Ammon's horn (tissue), 1 donor: ENCODE results near the gene NUP214.
"Not testable (repeated sequence)": the region's sequence is repeated elsewhere in the genome, so short reads cannot be mapped to it uniquely, and the experiment has no call there.

Experiments used
- DNase-seq: peaks from one replicate; pipeline ENCODE4 v3.0.0-alpha.2; 2016; ENCODE audit warnings: low spot score

NUP214 gene

DNA sequence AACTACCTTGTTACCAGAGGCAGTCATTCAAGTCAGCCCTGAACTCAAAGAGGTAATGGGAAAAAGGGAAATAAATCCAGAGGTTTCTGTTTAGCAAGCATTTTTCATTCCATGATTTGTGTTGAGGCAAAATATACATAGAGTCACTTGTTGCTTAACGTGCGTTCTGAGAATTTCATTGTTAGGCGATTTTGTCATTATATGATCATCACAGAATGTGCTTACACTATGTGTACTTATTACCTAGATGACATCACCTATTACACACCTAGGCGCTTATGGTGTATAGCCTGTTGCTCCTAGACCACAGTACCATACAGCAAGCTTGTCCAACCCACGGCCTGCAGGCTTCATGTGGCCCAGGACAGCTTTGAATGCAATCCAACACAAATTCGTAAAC, 36.2 kb downstream of the NUP214 start:
- no peak for DNase-seq

DNA sequence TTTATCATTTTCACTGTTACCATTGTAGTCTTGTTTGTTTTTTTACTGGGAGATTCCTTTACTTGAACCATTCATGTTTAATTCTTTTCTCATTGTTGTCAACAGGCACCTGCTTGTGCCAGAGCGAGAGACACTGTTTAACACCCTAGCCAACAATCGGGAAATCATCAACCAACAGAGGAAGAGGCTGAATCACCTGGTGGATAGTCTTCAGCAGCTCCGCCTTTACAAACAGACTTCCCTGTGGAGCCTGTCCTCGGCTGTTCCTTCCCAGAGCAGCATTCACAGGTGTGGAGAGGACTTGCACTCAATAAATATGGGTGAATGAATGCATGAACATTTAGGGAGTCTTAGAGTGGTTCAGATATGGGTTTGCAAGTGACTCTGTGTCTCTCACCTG, 37.5 kb downstream of the NUP214 start:
- no peak for DNase-seq

DNA sequence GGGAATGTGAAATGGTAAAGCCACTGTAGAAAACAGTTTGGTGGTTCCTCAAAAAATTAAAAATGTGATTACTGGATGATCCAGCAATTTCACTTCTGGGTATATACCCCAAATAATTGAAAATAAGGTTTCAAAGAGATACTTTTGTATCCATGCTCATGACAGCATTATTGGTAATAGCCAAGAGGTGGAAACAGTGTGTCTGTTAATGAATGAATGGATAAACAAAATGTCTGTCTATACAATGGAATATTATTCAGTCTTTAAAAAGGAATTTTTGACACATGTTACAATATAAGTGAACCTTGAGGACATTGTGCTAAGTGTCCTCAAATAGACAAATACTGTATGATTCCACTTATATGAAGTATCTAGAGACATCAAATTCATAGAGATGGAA, 40.1 kb downstream of the NUP214 start:
- DNase-seq, result no peak

GRCh38 chr9:131167146-131167692, 41.8 kb downstream of the NUP214 start:
- peak; percentile 57 for DNase-seq

DNA sequence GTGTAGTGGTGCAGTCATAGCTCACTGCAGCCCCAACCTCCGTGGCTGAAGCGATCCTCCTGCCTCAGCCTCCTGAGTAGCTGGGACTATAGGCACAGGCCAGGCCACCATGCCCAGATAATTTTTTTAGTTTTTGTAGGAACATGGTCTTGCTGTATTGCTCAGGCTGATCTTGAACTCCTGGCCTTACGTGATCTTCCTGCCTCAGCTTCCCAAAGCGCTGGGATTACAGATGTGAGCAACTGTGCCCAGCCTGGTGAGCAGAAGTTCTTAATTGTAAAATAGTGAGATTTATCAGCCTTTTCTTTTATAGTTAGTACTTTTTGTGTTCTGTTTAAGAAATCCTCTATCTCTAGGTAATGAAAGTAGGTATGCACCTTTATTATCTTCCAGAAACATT, 42.5 kb downstream of the NUP214 start:
- no peak for DNase-seq

- no peak for DNase-seq
Observed at GRCh38 chr9:131169563-131170240, 44.3 kb downstream of the NUP214 start.

DNA sequence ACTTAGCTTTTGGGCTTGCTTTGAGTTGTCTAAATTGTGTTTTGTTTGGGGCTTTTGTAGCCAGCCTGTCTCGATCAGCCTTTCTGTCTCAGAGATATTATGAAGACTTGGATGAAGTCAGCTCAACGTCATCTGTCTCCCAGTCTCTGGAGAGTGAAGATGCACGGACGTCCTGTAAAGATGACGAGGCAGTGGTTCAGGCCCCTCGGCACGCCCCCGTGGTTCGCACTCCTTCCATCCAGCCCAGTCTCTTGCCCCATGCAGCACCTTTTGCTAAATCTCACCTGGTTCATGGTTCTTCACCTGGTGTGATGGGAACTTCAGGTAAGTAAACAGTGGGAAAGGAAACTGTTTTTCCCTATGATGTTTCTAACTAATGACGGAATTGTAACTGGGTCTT, 48.6 kb downstream of the NUP214 start:
- DNase-seq, result no peak

DNA sequence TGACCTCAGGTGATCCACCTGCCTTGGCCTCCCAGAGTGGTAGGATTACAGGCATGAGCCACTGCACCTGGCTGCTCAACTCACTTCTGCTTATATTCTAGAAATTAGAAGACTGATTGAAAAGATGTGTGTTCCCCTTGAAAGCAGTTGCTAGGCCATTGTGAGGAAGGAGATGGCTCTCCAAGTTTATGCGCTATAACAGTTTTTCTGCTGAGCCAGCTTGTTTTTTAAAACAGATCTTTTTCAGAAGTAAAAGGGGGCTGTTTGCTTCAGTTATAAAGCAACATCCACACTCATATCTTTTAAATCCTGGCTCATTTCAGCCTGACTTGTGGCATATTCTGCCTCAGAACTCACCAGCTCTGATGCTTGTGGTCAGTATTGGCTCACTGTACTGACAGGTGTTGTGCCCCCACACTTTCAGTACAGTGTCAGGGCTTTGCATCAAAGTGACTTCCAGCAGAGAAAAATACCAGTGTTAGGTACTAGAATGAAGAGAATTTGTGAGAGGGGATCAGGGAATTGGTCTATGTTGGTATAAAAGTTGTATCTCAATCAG, 49.4 kb downstream of the NUP214 start:
- no peak for DNase-seq

DNA sequence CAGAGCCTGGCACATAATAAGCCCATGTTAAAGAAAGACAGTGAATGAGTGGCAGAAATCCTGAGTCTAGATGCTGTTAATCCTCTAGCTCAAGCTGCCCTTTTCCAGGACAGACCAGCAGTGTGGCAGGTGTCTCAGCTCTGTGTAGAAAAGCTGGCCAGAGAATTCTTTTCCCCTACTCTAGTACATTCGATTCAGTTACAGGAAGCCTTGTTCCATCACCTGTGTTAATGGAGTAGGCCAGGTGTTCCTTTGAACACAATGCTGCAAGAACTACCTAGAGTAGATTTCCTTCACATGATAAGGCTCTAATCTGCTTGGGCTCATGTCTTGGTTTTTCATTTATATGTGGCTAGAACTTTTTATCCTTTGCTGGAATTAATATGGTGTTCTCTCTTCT, 52.5 kb downstream of the NUP214 start:
- no peak for DNase-seq

DNA sequence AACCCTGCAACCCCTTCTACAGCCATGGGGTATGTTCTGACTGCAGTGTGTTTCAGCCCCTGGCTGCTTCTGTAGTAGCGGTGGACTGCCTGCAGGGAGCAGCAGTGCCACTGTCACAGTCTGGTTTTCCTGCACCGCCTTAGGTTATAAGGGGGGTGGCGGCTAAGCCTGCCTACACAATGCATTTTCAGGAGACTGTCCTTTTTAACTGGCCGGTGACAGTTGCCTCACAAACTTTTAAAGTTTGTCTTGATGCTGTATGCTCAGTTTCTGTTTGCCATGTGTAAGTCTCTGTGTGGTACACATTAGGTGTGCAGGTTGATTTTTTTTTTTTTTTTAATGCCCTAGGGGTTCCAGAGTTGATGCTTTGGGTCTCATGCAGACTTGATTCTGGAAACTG, 53.0 kb downstream of the NUP214 start:
- DNase-seq, result peak; percentile 83

DNA sequence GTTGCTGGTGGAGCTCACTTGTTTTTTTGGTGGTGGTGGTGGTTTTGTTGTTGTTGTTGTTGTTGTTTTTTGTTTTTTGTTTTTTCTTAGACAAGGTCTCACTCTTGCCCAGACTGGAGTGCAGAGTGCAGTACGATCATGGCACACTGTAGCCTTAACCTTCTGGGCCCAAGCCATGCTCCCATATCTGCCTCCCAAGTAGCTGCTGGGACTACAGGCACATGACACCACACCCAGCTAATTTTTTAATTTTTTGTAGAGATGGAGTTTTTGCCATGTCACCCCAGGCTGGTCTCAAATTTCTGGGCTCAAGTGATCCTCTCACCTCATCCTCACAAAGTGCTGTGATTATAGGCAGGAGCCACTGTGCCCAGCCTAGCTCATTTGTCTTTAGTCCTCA, 53.5 kb downstream of the NUP214 start:
- no peak for DNase-seq

GRCh38 chr9:131179561-131180219, 54.3 kb downstream of the NUP214 start:
- no peak for DNase-seq

GRCh38 chr9:131180454-131180853, 55.1 kb downstream of the NUP214 start:
- no peak for DNase-seq

GRCh38 chr9:131181091-131181681, 55.8 kb downstream of the NUP214 start:
- DNase-seq, result no peak

GRCh38 chr9:131185924-131186323, 60.5 kb downstream of the NUP214 start:
- no peak for DNase-seq

GRCh38 chr9:131186622-131187021, 61.2 kb downstream of the NUP214 start:
- DNase-seq, result no peak

GRCh38 chr9:131187957-131188356, 62.6 kb downstream of the NUP214 start:
- no peak for DNase-seq

- no peak for DNase-seq
Observed at GRCh38 chr9:131188976-131189375, 63.6 kb downstream of the NUP214 start.

DNA sequence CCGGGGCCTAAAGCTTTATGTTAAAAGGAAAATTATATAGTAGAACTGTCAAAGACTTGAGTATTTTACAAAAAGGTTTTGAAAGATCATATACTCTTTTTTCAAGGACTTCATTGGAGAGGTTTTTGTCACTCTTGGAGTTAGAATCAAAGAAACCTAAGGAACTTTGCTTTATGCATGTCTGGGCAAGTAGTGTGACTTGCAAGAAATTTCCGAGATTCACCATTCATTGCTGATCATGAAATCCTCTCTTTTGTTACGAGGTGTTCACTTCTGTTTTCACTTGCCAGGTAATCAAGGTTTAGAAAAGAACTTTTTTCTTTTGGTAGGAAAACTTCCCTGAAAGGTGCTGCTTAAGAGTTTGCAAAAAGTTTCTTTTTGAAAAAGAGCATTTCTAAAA, 64.8 kb downstream of the NUP214 start:
- DNase-seq, result no peak

- DNase-seq, result not testable (repeated sequence)
Observed at GRCh38 chr9:131191032-131191431, 65.6 kb downstream of the NUP214 start.

GRCh38 chr9:131191857-131192256, 66.5 kb downstream of the NUP214 start:
- no peak for DNase-seq

DNA sequence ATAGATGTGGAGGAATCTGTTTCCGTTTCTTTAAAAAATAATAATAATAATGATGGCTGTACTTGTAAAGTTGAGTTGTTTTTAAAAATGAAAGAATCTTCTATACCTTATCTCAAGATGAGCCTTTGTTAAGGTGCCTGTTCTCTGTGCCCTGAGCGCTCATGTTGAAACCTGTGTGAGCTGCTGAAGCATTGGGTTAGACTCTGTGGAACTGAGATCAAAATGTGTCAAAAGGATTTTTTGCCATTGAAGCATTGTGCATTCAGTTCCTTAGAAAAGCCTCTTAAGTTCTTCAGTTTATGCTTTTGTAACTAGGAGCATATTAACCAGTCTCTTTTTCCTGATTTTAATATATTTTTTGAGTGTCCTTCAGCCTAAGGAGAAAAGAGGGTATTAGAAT, 67.7 kb downstream of the NUP214 start:
- DNase-seq, result no peak

DNA sequence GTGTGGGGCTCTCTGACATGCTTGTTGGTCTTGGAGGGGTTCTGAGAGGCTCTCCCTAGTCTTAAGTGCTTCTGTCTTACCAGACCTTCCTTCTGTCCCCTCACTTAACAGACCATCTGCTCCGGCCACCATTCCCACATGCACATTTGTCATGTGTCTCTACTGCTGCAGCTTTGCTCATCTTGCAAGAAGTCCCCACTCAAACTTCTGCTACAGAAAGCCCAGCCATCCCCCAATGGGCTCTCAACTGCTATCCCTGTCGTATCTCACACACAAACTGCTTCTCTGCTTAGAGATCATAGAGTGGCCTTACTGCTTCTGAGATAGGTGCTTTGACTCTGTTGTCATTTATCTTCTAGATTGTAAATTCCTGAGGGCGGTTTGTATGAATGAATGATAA, 69.4 kb downstream of the NUP214 start:
- no peak for DNase-seq
